ENCODE data around the gene SCNM1.

Gene SCNM1

GRCh38 chr1:151145304-151146071, 20.5 kb upstream of the SCNM1 start:
- intact Hi-C loops (cut with DNase I) = loop anchor here (10.0 kb wide), 1 partner anchor 71 kb away; the partner anchor contains the start of gene GABPB2
- peak in 3 of 10 donors; percentile 41 to 91 (median 77) for DNase-seq

GRCh38 chr1:151146072-151146411, 19.9 kb upstream of the SCNM1 start:
- DNase-seq = peak in 2 of 10 donors; percentile 75 to 86
- intact Hi-C loops (cut with DNase I) = loop anchor here (10.0 kb wide), 1 partner anchor 71 kb away; the partner anchor contains the start of gene GABPB2

- intact Hi-C loops (cut with DNase I) = loop anchor here (10.0 kb wide), 1 partner anchor 72 kb away; the partner anchor contains the start of gene GABPB2
- DNase-seq = peak; percentile 92 to 100 (median 98)
Observed at GRCh38 chr1:151146412-151147131, 19.4 kb upstream of the SCNM1 start, which contains the start of gene SEMA6C. TSS of gene SEMA6C (minus strand) at chr1:151146631. CDS start at chr1:151142621, 4,010 bp downstream.

GRCh38 chr1:151147132-151147503, 18.8 kb upstream of the SCNM1 start:
- DNase-seq = peak in 1 of 10 donors; percentile 13
- intact Hi-C loops (cut with DNase I) = loop anchor here (10.0 kb wide), 1 partner anchor 72 kb away; the partner anchor contains the start of gene GABPB2

GRCh38 chr1:151147665-151148064, 18.3 kb upstream of the SCNM1 start:
- no peak for DNase-seq
- intact Hi-C loops (cut with DNase I) = loop anchor here (10.0 kb wide), 1 partner anchor 73 kb away; the partner anchor contains the start of gene GABPB2

GRCh38 chr1:151156515-151156819, 9.5 kb upstream of the SCNM1 start, which contains the start of gene TNFAIP8L2:
TSS of gene TNFAIP8L2 (plus strand) at chr1:151156649. CDS start at chr1:151158698, 2,049 bp downstream.
- peak in 2 of 10 donors; percentile 67 to 88 for DNase-seq
- intact Hi-C loops (cut with DNase I) = loop anchor here (2.0 to 5.0 kb wide), 2 partner anchors 58 to 134 kb away; no protein-coding TSS in a partner anchor

GRCh38 chr1:151157067-151157531, 8.8 kb upstream of the SCNM1 start:
- intact Hi-C loops (cut with DNase I) = loop anchor here (2.0 to 5.0 kb wide), 2 partner anchors 58 to 135 kb away; no protein-coding TSS in a partner anchor
- DNase-seq = peak in 1 of 10 donors; percentile 61

GRCh38 chr1:151158326-151158725, 7.6 kb upstream of the SCNM1 start:
- intact Hi-C loops (cut with DNase I) = loop anchor here (5.0 kb wide), 1 partner anchor 136 kb away; no protein-coding TSS in a partner anchor
- peak in 1 of 10 donors; percentile 62 for DNase-seq

- intact Hi-C loops (cut with DNase I) = loop anchor here (5.0 kb wide), 1 partner anchor 136 kb away; no protein-coding TSS in a partner anchor
- DNase-seq = peak in 1 of 10 donors; percentile 82
Observed at GRCh38 chr1:151158751-151159251, 7.1 kb upstream of the SCNM1 start.

GRCh38 chr1:151159373-151159772, 6.6 kb upstream of the SCNM1 start:
- no peak for DNase-seq
- intact Hi-C loops (cut with DNase I) = loop anchor here (5.0 kb wide), 1 partner anchor 137 kb away; no protein-coding TSS in a partner anchor

- no peak for DNase-seq
- intact Hi-C loops (cut with DNase I) = no loop called here
Observed at GRCh38 chr1:151164732-151165280, 1.1 kb upstream of the SCNM1 start.

- intact Hi-C loops (cut with DNase I) = no loop called here
- DNase-seq = peak in 9 of 10 donors; percentile 28 to 92 (median 53)
Observed at GRCh38 chr1:151165281-151165737, 635 bp upstream of the SCNM1 start.

- intact Hi-C loops (cut with DNase I) = no loop called here
- peak in 1 of 10 donors; percentile 33 for DNase-seq
Observed at GRCh38 chr1:151166505-151166956, 587 bp downstream of the SCNM1 start.

- intact Hi-C loops (cut with DNase I) = no loop called here
- peak in 1 of 10 donors; percentile 68 for DNase-seq
Observed at GRCh38 chr1:151167116-151167515, 1.2 kb downstream of the SCNM1 start.

GRCh38 chr1:151171190-151171589, 5.2 kb downstream of the SCNM1 start:
- intact Hi-C loops (cut with DNase I) = no loop called here
- no peak for DNase-seq

- peak in 9 of 10 donors; percentile 37 to 97 (median 77) for DNase-seq
- intact Hi-C loops (cut with DNase I) = no loop called here
Observed at GRCh38 chr1:151175041-151175741, 9.2 kb downstream of the SCNM1 start.

GRCh38 chr1:151175863-151176262, 9.9 kb downstream of the SCNM1 start, which contains the start of gene TMOD4:
TSS of gene TMOD4 (minus strand) at chr1:151175981. CDS start at chr1:151174875, 1,106 bp downstream.
- DNase-seq = no peak
- intact Hi-C loops (cut with DNase I) = no loop called here

- intact Hi-C loops (cut with DNase I) = no loop called here
Observed at GRCh38 chr1:151176514-151177045, 10.6 kb downstream of the SCNM1 start.

GRCh38 chr1:151184211-151184610, 18.3 kb downstream of the SCNM1 start:
- DNase-seq = no peak
- intact Hi-C loops (cut with DNase I) = no loop called here

More at GRCh38 chr1:151176514-151177045, 10.6 kb downstream of the SCNM1 start:
- DNase-seq = no peak

Data from posterior cingulate gyrus (tissue), 11 donors.